ENCODE data around the gene WASL. TPM values are rescaled to one million over a fixed set of nuclear protein-coding genes. Genes with fewer than 3 reads are reported as not detected.

WASL gene
- total RNA-seq, 1 donor from 2014 or later = 36.0 TPM

GRCh38 chr7:123666492-123666891 lies 82.3 kb downstream of the WASL start:
- no peaks in the 10 kb centered on the region for H4K20me1 ChIP-seq (ENCODE audit: insufficient read depth, low read length)
- H3K36me3 ChIP-seq (ENCODE audit: insufficient read depth, low read length) = no peaks in the 10 kb centered on the region
- Mint-ChIP-seq H3K4me3 (ENCODE audit: unreplicated experiment) (no peak overlapping the region), H3K4me1 (ENCODE audit: low read depth, unreplicated experiment) (no peaks in the 10 kb centered on the region), H3K27me3 (ENCODE audit: low read depth, unreplicated experiment) (peaks cover 3% of the 10 kb centered on the region), H3K27ac (ENCODE audit: unreplicated experiment) (no peak overlapping the region), H3K9me3 (ENCODE audit: unreplicated experiment) (peaks cover 2% of the 10 kb centered on the region), H3K36me3 (ENCODE audit: low read depth, unreplicated experiment) (no peaks in the 10 kb centered on the region)
- H3K79me2 ChIP-seq (ENCODE audit: insufficient read depth, low read length) = no peaks in the 10 kb centered on the region
- H2AFZ ChIP-seq (ENCODE audit: low read depth, low read length) = no peak overlapping the region
- H3K4me1 ChIP-seq (ENCODE audit: insufficient read depth, low read length) = no peaks in the 10 kb centered on the region
- TF ChIP-seq CTCF (IDR thresholded peaks at IDR 0.05; ENCODE audit: insufficient read depth, low read depth, low read length) (no peak), EZH2 (IDR thresholded peaks at IDR 0.05; ENCODE audit: insufficient read depth, low read length) (no peak)
- H3K9me3 ChIP-seq (ENCODE audit: insufficient read depth, low read depth, low read length) = peaks cover 2% of the 10 kb centered on the region
- peaks cover 2% of the 10 kb centered on the region for H3K27me3 ChIP-seq (ENCODE audit: insufficient read depth, low read length)
- FAIRE-seq (no peak), DNase-seq (ENCODE audit: low read depth) (no peak)
- H3K4me2 ChIP-seq (ENCODE audit: low read length) = no peak overlapping the region
- H3K9ac ChIP-seq (ENCODE audit: low read length) = no peak overlapping the region
- no peak overlapping the region for H3K27ac ChIP-seq (ENCODE audit: low read depth, low read length)
- H3K4me3 ChIP-seq (ENCODE audit: insufficient read depth, low read depth, low read length) = no peak overlapping the region

DNA sequence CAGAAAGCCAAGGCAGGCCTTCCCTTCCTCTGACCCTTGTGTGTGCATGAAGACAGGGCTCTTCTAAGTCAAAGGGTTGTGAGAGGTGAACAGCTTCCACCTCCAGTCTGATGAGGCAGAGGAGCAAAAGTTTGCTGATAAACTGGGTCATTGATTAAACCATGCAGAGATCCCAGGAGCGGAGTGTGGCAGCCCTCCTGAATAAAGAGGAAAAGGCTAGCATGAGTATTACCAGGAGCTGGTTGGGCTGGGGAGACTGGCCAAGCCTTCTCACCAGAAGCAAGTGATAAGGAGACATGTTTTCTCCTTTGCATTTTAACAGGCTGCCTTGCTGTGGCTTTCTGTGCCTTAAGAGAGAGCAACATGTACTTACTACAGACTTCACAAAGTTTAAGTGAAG lies 82.9 kb downstream of the WASL start:
- TF ChIP-seq EZH2 (IDR thresholded peaks at IDR 0.05; ENCODE audit: insufficient read depth, low read length) (no peak), CTCF (IDR thresholded peaks at IDR 0.05; ENCODE audit: insufficient read depth, low read depth, low read length) (no peak)
- Mint-ChIP-seq H3K4me1 (ENCODE audit: low read depth, unreplicated experiment) (no peaks in the 10 kb centered on the region), H3K4me3 (ENCODE audit: unreplicated experiment) (no peak overlapping the region), H3K36me3 (ENCODE audit: low read depth, unreplicated experiment) (no peaks in the 10 kb centered on the region), H3K9me3 (ENCODE audit: unreplicated experiment) (peaks cover 2% of the 10 kb centered on the region), H3K27me3 (ENCODE audit: low read depth, unreplicated experiment) (peaks cover 3% of the 10 kb centered on the region), H3K27ac (ENCODE audit: unreplicated experiment) (no peak overlapping the region)
- Histone ChIP-seq H3K9me3 (ENCODE audit: insufficient read depth, low read depth, low read length) (peaks cover 2% of the 10 kb centered on the region), H3K79me2 (ENCODE audit: insufficient read depth, low read length) (no peaks in the 10 kb centered on the region), H3K4me1 (ENCODE audit: insufficient read depth, low read length) (no peaks in the 10 kb centered on the region), H3K4me2 (ENCODE audit: low read length) (no peak overlapping the region), H3K9ac (ENCODE audit: low read length) (no peak overlapping the region), H3K36me3 (ENCODE audit: insufficient read depth, low read length) (no peaks in the 10 kb centered on the region), H3K4me3 (ENCODE audit: insufficient read depth, low read depth, low read length) (no peak overlapping the region), H3K27me3 (ENCODE audit: insufficient read depth, low read length) (peaks cover 4% of the 10 kb centered on the region), H2AFZ (ENCODE audit: low read depth, low read length) (no peak overlapping the region), H3K27ac (ENCODE audit: low read depth, low read length) (no peak overlapping the region), H4K20me1 (ENCODE audit: insufficient read depth, low read length) (no peaks in the 10 kb centered on the region)
- DNase-seq (ENCODE audit: low read depth) (no peak), FAIRE-seq (no peak)

DNA sequence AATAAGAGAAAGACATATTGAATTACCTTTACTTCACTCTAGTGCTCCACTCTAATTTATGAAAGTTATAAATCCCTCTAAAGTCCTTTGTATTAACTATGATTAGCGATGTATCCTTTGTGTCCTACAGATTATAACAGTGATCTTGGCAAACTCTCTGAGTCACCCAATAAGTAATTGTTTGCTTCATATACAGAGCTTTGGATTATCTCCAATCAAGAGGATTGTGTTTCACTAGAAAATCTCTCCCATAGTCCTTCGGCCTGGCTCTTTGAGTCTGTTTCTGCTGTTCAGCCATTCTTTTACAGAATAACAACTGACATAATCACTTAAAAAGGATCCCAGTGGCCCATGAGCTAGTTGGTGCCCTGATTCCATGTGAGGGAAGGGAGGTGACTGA lies 83.6 kb downstream of the WASL start:
- Mint-ChIP-seq H3K27ac (ENCODE audit: unreplicated experiment) (no peak overlapping the region), H3K4me1 (ENCODE audit: low read depth, unreplicated experiment) (no peaks in the 10 kb centered on the region), H3K27me3 (ENCODE audit: low read depth, unreplicated experiment) (peaks cover 3% of the 10 kb centered on the region), H3K4me3 (ENCODE audit: unreplicated experiment) (no peak overlapping the region), H3K9me3 (ENCODE audit: unreplicated experiment) (peaks cover 2% of the 10 kb centered on the region), H3K36me3 (ENCODE audit: low read depth, unreplicated experiment) (no peaks in the 10 kb centered on the region)
- H3K36me3 ChIP-seq (ENCODE audit: insufficient read depth, low read length) = no peaks in the 10 kb centered on the region
- peaks cover 4% of the 10 kb centered on the region for H3K27me3 ChIP-seq (ENCODE audit: insufficient read depth, low read length)
- no peaks in the 10 kb centered on the region for H3K79me2 ChIP-seq (ENCODE audit: insufficient read depth, low read length)
- DNase-seq (ENCODE audit: low read depth) = no peak
- H3K4me2 ChIP-seq (ENCODE audit: low read length) = no peak overlapping the region
- H3K9ac ChIP-seq (ENCODE audit: low read length) = no peak overlapping the region
- no peak overlapping the region for H3K4me3 ChIP-seq (ENCODE audit: insufficient read depth, low read depth, low read length)
- H3K27ac ChIP-seq (ENCODE audit: low read depth, low read length) = no peak overlapping the region
- H3K9me3 ChIP-seq (ENCODE audit: insufficient read depth, low read depth, low read length) = peaks cover 2% of the 10 kb centered on the region
- no peaks in the 10 kb centered on the region for H4K20me1 ChIP-seq (ENCODE audit: insufficient read depth, low read length)
- TF ChIP-seq EZH2 (IDR thresholded peaks at IDR 0.05; ENCODE audit: insufficient read depth, low read length) (no peak), CTCF (IDR thresholded peaks at IDR 0.05; ENCODE audit: insufficient read depth, low read depth, low read length) (no peak)
- no peak overlapping the region for H2AFZ ChIP-seq (ENCODE audit: low read depth, low read length)
- FAIRE-seq = no peak
- no peaks in the 10 kb centered on the region for H3K4me1 ChIP-seq (ENCODE audit: insufficient read depth, low read length)

Measured in astrocyte (in vitro differentiated cells and primary cell).